HepG2 (cell line): ENCODE measurements around the gene NPTX2. TPM values are rescaled to one million over a fixed set of nuclear protein-coding genes. Genes with fewer than 3 reads are reported as not detected.

ENCODE experiments used
- ATAC-seq: fragments of 200-7000 bp; cut with Tn5 transposase; 3 replicates; pipeline ENCODE4 v1.9.1; 2020; ENCODE audit warnings: mild to moderate bottlenecking, moderate library complexity
- BruUV-seq: library from RNA; stranded (reverse); fragments of 400-500 nt; replicated peaks from 2 replicates; lab custom pipeline; 2021; lab: Mats Ljungman, UMichigan
- CTCF ChIA-PET: fragments of 300-600 bp; formaldehyde crosslinking; extraction: SDS; loops from one replicate; lab custom pipeline; 2021; ENCODE audit warnings: low total read pairs, inconsistent platforms, low intra/inter-chr PET ratio; lab: Yijun Ruan, JAX
- POLR2A ChIA-PET: fragments of 350-600 bp; sonication (Branson Sonifier 250); formaldehyde crosslinking; loops from one replicate; lab custom pipeline; 2020; ENCODE audit warnings: antibody characterized with exemption, inconsistent platforms; lab: Yijun Ruan, JAX
- DNase-seq: peaks from one replicate; pipeline ENCODE4 v3.0.0-alpha.2; 2015; ENCODE audit warnings: low spot score
- FAIRE-seq: peaks from 3 replicates; lab custom pipeline; 2011; peaks lifted over from hg19 to GRCh38; lab: Jason Lieb, UNC
- H2AFZ ChIP-seq: one replicate; pipeline ENCODE4 v1.6.1; 2011; ENCODE audit warnings: low read length, inconsistent platforms
- H3K27ac ChIP-seq: fragments of 300-600 bp; 3 replicates; pipeline ENCODE4 v1.8.0; 2011; ENCODE audit warnings: mixed run types, mild to moderate bottlenecking, mixed read lengths, low read length, inconsistent platforms; ENCODE audit not compliant: insufficient read depth; ENCODE audit errors: extremely low read length
- H3K27me3 ChIP-seq, 2 experiments: fragments of 200-600 bp in 1 of 2; 2 replicates in 1 of 2; 3 replicates in 1 of 2; pipeline versions ENCODE4 v1.6.0 to v1.8.0; 2011; ENCODE audit warnings: low read length in 2 of 2, mild to moderate bottlenecking in 2 of 2, moderate library complexity in 2 of 2, inconsistent platforms in 1 of 2; ENCODE audit not compliant: insufficient read depth in 2 of 2, control insufficient read depth in 1 of 2
- H3K36me3 ChIP-seq, 2 experiments: fragments of 200-600 bp in 1 of 2; replicated peaks in 1 of 2; 2 replicates in 1 of 2; 3 replicates in 1 of 2; pipeline versions ENCODE4 v1.5.1 to v1.8.0; 2011; ENCODE audit warnings: low read length in 2 of 2, inconsistent platforms in 1 of 2; ENCODE audit not compliant: insufficient read depth in 2 of 2, control insufficient read depth in 1 of 2
- H3K4me1 ChIP-seq: 2 replicates; pipeline ENCODE4 v1.5.1; 2012; ENCODE audit warnings: low read length, inconsistent platforms; ENCODE audit not compliant: insufficient read depth
- H3K4me2 ChIP-seq: 2 replicates; pipeline ENCODE4 v1.6.0; 2011; ENCODE audit warnings: low read depth, low read length, inconsistent platforms
- H3K4me3 ChIP-seq, 3 experiments: fragments of 200-600 bp in 1 of 3; sonication (generic), shearing (Covaris generic) in 1 of 3; replicated peaks in 1 of 3; 2 replicates each; pipeline ENCODE4 v1.5.1; 2011 to 2016; ENCODE audit warnings: low read length in 3 of 3, inconsistent platforms in 2 of 3, low read depth in 2 of 3, mild to moderate bottlenecking in 2 of 3, control low read depth in 1 of 3, mixed read lengths in 1 of 3; ENCODE audit not compliant: insufficient read depth in 1 of 3
- H3K79me2 ChIP-seq: one replicate; pipeline ENCODE4 v1.6.1; 2011; ENCODE audit warnings: low read length, inconsistent platforms; ENCODE audit not compliant: insufficient read depth
- H3K9ac ChIP-seq: 2 replicates; pipeline ENCODE4 v1.6.0; 2011; ENCODE audit warnings: mild to moderate bottlenecking, low read depth, low read length, inconsistent platforms; ENCODE audit not compliant: insufficient read depth
- H3K9me3 ChIP-seq: 2 replicates; pipeline ENCODE4 v1.5.1; 2012; ENCODE audit warnings: mild to moderate bottlenecking, low read length
- H4K20me1 ChIP-seq: 2 replicates; pipeline ENCODE4 v1.6.0; 2011; ENCODE audit warnings: inconsistent platforms, mild to moderate bottlenecking, low read length, moderate library complexity; ENCODE audit not compliant: insufficient read depth
- BORCS8-MEF2B ChIP-seq: sonication (generic); formaldehyde crosslinking; IDR thresholded peaks from 2 replicates; pipeline ENCODE4 v1.8.0; 2022; ENCODE audit warnings: mild to moderate bottlenecking, missing genetic modification reagents
- NCOA1 ChIP-seq: sonication (generic); formaldehyde crosslinking; IDR thresholded peaks from 2 replicates; pipeline ENCODE4 v1.9.0; 2021; ENCODE audit warnings: missing genetic modification reagents
- NFYC ChIP-seq: IDR thresholded peaks from 2 replicates; pipeline ENCODE4 v1.6.1; 2016; ENCODE audit warnings: missing genetic modification reagents, missing compliant biosample characterization
- SNAI1 ChIP-seq: sonication (generic); formaldehyde crosslinking; IDR thresholded peaks from 2 replicates; pipeline ENCODE4 v1.5.0; 2020; ENCODE audit warnings: mild to moderate bottlenecking, missing genetic modification reagents, borderline replicate concordance
- ZNF12 ChIP-seq: sonication (generic); formaldehyde crosslinking; IDR thresholded peaks from 2 replicates; pipeline ENCODE4 v1.5.0; 2020; ENCODE audit warnings: missing genetic modification reagents
- ZNF234 ChIP-seq: sonication (generic); formaldehyde crosslinking; conservative IDR thresholded peaks from 2 replicates; pipeline ENCODE4 v1.5.1; 2020; ENCODE audit warnings: mild to moderate bottlenecking, missing genetic modification reagents
- WGBS: methylation state at CpG from one replicate; pipeline ENCODE4 v1.1.6; 2017; ENCODE audit warnings: low lambda C conversion rate; 5-methylcytosine and 5-hydroxymethylcytosine counted together
- in situ Hi-C: cut with HindIII; loops from 2 replicates; pipeline ENCODE4 v1.10.0; 2017; ENCODE audit warnings: low pct_unique_long_range_greater_than_20kb; ENCODE audit not compliant: extremely low pct_ligation_motif_present
- intact Hi-C: fragments of 100-400 bp; cut with micrococcal nuclease; formaldehyde crosslinking; loops from one replicate; pipeline ENCODE4 v1.10.0; 2022; ENCODE audit not compliant: unreplicated experiment
- polyA plus RNA-seq, 8 experiments: library from polyadenylated mRNA; depleted of rRNA in 3 of 8; stranded (reverse) in 7 of 8; unstranded in 1 of 8; fragments of >200 nt; fragmentation: Illumina TruSeq in 4 of 8; extraction: Trizol in 4 of 8; gene quantifications; 2 replicates each; pipeline versions ENCODE4 v1.2.1 to v1.2.3, GENCODE V29; 2011 to 2016; ENCODE audit warnings: low read depth in 4 of 8, missing spikeins in 1 of 8, mixed read lengths in 1 of 8; ENCODE audit not compliant: insufficient read depth in 1 of 8
- total RNA-seq, 5 experiments: library from RNA; depleted of rRNA; stranded (reverse); fragments of >200 nt; fragmentation: Illumina TruSeq; extraction: Trizol; gene quantifications; 2 replicates each; pipeline ENCODE4 v1.2.3, GENCODE V29; 2016; ENCODE audit warnings: low read depth in 1 of 5
- TF ChIP-seq, protein P1 (sequence below): sonication (generic); formaldehyde crosslinking; IDR thresholded peaks from 2 replicates; pipeline ENCODE4 v1.9.0; 2021; ENCODE audit warnings: mild to moderate bottlenecking, missing genetic modification reagents
- TF ChIP-seq, protein P2 (sequence below): sonication (generic); formaldehyde crosslinking; IDR thresholded peaks from 2 replicates; pipeline ENCODE4 v1.5.1; 2020; ENCODE audit warnings: missing genetic modification reagents, mild to moderate bottlenecking, borderline replicate concordance
- TF ChIP-seq, protein P3 (sequence below): sonication (generic); formaldehyde crosslinking; IDR thresholded peaks from 2 replicates; pipeline ENCODE4 v1.8.0; 2022; ENCODE audit warnings: missing genetic modification reagents, mild to moderate bottlenecking, inconsistent platforms, borderline replicate concordance

The NPTX2 gene
- total and polyA plus RNA-seq, 2 of the 13 experiments (the other 11 are each of a cell fraction or from before 2014, with no cell fraction given) = not detected

DNA sequence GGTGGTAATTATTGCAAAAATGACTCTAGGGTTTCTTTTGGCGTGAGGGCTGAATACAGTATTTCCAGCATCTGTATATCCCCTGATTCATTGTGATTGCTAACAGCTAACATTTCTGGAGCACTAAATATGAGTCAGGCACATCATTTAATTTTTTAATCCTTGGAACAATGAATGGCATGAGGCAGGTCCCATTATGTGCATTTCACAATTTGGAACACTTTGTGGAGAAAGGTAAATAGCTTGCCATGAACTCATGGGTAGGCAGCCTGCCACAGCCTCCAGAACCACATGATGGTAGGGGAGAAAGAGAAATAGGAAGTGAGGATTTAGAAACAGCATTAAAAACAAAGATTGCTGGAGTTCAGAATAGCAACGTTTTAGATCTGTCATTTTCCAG, 1.7 kb downstream of the NPTX2 start:
- TF ChIP-seq, protein P1, sequence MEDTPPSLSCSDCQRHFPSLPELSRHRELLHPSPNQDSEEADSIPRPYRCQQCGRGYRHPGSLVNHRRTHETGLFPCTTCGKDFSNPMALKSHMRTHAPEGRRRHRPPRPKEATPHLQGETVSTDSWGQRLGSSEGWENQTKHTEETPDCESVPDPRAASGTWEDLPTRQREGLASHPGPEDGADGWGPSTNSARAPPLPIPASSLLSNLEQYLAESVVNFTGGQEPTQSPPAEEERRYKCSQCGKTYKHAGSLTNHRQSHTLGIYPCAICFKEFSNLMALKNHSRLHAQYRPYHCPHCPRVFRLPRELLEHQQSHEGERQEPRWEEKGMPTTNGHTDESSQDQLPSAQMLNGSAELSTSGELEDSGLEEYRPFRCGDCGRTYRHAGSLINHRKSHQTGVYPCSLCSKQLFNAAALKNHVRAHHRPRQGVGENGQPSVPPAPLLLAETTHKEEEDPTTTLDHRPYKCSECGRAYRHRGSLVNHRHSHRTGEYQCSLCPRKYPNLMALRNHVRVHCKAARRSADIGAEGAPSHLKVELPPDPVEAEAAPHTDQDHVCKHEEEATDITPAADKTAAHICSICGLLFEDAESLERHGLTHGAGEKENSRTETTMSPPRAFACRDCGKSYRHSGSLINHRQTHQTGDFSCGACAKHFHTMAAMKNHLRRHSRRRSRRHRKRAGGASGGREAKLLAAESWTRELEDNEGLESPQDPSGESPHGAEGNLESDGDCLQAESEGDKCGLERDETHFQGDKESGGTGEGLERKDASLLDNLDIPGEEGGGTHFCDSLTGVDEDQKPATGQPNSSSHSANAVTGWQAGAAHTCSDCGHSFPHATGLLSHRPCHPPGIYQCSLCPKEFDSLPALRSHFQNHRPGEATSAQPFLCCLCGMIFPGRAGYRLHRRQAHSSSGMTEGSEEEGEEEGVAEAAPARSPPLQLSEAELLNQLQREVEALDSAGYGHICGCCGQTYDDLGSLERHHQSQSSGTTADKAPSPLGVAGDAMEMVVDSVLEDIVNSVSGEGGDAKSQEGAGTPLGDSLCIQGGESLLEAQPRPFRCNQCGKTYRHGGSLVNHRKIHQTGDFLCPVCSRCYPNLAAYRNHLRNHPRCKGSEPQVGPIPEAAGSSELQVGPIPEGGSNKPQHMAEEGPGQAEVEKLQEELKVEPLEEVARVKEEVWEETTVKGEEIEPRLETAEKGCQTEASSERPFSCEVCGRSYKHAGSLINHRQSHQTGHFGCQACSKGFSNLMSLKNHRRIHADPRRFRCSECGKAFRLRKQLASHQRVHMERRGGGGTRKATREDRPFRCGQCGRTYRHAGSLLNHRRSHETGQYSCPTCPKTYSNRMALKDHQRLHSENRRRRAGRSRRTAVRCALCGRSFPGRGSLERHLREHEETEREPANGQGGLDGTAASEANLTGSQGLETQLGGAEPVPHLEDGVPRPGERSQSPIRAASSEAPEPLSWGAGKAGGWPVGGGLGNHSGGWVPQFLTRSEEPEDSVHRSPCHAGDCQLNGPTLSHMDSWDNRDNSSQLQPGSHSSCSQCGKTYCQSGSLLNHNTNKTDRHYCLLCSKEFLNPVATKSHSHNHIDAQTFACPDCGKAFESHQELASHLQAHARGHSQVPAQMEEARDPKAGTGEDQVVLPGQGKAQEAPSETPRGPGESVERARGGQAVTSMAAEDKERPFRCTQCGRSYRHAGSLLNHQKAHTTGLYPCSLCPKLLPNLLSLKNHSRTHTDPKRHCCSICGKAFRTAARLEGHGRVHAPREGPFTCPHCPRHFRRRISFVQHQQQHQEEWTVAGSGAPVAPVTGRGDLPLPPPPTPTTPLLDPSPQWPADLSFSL (CRISPR knock-in tag) = no peak
- no peak for TF ChIP-seq SNAI1 (CRISPR knock-in tag)
- no peak for TF ChIP-seq BORCS8-MEF2B (CRISPR knock-in tag)
- TF ChIP-seq, protein P2, sequence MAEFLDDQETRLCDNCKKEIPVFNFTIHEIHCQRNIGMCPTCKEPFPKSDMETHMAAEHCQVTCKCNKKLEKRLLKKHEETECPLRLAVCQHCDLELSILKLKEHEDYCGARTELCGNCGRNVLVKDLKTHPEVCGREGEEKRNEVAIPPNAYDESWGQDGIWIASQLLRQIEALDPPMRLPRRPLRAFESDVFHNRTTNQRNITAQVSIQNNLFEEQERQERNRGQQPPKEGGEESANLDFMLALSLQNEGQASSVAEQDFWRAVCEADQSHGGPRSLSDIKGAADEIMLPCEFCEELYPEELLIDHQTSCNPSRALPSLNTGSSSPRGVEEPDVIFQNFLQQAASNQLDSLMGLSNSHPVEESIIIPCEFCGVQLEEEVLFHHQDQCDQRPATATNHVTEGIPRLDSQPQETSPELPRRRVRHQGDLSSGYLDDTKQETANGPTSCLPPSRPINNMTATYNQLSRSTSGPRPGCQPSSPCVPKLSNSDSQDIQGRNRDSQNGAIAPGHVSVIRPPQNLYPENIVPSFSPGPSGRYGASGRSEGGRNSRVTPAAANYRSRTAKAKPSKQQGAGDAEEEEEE (CRISPR knock-in tag) = no peak
- TF ChIP-seq ZNF234 (CRISPR knock-in tag) = no peak
- no peak for TF ChIP-seq ZNF12
- TF ChIP-seq NCOA1 (CRISPR knock-in tag) = no peak
- no peak for TF ChIP-seq NFYC (CRISPR knock-in tag)
- TF ChIP-seq, protein P3, sequence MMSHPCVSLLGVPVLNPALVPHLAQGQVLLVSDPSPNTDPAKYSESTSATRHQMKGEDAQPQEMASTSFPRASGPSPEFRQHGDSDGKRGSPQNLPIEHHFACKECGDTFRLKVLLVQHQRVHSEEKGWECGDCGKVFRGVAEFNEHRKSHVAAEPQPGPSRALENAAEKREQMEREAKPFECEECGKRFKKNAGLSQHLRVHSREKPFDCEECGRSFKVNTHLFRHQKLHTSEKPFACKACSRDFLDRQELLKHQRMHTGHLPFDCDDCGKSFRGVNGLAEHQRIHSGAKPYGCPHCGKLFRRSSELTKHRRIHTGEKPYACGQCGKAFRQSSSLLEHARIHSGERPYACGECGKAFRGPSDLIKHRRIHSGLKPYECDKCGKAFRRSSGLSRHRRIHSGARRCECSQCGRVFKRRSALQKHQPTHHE (CRISPR knock-in tag) = no peak
- DNase-seq = no peak
- Histone ChIP-seq H3K4me2 (no peak overlapping the region), H3K27me3 (peaks cover 2 to 43% of the 10 kb centered on the region in 2 experiments; a peak in 3 of 5 replicates), H3K9ac (no peak overlapping the region), H4K20me1 (0 out of 2 replicates have a peak, but pooled peaks cover 2% of the 10 kb centered on the region), H3K4me1 (peaks cover 17% of the 10 kb centered on the region), H3K4me3 (no peak overlapping the region), H3K27ac (no peak overlapping the region), H3K36me3 (no peaks in the 10 kb centered on the region), H3K79me2 (no peaks in the 10 kb centered on the region), H3K9me3 (no peaks in the 10 kb centered on the region), H2AFZ (no peak overlapping the region)
- ATAC-seq = no peak
- no TSS peak for BruUV-seq
- FAIRE-seq = no peak
- intact Hi-C loops = no loop called here
- CTCF ChIA-PET = no interaction called here
- in situ Hi-C loops = no loop called here
- WGBS = 3% methylated on average over 2 of the region's 2 CpGs
- POLR2A ChIA-PET = no interaction called here
